Endometrial microvascular endothelial cells (primary cell): ENCODE measurements around the gene EXOSC5. TPM values are rescaled to one million over a fixed set of nuclear protein-coding genes. Genes with fewer than 3 reads are reported as not detected.

Experiments
- in situ Hi-C: cut with HindIII; loops from 2 replicates; pipeline ENCODE4 v1.10.0; 2017; ENCODE audit warnings: low sequenced_read_pairs, low pct_unique_long_range_greater_than_20kb; ENCODE audit errors: inconsistent ontology term
- total RNA-seq: library from RNA; depleted of rRNA; stranded (reverse); fragments of >200 nt; gene quantifications from one replicate; pipeline ENCODE4 v1.2.3, GENCODE V29; 2015; ENCODE audit errors: inconsistent ontology term

EXOSC5 gene
- total RNA-seq, 1 donor from 2014 or later: 46.1 TPM

DNA sequence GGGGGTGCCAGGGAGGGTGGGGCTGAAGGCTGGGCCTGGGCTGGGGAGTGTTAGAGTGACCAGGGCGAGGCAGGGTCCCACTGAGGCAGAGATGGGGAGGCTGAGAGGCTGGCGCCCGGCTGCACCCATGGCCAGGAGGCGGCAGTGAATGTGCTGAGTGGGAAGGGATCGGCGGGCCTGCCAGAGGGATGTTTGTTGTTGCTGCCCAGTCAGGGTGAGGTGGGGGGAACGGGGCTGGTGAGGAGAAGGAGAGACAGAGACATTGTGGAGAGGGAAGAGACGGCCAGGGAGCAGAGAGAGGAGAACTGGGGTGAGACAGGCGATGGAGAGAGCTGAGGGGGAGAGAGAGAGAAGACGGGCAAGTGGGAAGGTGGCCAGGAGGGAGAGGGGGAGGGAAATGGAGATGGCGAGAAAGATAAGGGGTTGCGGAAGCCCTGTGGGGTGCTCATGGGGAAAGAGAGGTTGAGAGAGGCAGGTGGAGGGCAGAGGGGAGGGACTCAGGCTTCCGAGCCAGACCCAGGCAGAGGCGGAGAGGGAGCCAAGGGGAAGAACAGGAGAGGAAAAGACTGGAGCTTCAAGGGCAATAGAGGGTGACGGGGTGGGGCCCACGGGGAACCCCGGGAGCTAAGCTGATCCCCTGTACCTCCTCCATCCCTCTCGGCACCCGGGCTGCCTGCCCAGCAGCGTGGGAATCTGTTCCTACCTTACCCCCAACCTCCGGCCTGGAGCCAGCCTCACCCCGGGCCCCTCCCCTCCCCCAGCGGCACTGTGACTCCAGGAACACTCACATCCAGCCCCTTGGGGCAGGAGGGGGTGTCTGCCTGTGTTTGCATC, 30.7 kb upstream of the EXOSC5 start:
- in situ Hi-C loops: no loop called here

DNA sequence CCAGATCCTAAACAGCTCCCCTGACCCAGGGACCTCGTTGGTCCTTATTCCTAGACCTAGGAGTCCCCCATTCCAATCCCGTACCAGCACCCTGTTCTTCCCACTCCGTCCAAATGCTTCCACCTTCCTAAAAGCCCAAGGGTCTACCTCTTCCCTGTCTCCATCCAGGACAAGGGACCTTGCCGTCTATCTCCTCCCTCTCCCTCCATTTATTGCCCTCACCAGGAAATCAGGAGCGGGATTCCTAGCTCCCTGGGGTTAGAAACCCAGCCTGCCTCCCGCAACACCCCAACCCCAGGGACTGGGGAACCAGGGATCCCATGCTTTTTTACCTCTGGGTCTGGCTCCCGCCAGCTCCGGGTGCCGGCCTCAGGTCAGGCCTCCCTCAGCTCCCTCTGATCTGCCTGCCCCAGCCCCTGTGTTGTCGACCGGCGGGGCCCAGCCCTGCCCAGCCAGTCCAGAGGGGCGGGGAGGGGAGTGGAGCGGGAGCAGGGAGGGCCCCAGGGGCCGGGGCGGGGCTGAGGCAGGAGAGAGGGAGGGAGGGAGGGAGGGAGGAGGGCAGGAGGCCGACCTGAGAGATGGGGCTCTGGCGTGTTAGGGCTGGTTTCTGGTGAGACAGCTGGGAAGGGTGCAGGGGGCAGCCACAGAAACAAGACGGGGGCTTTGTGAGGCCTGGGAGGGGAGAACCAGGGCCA, 29.9 kb upstream of the EXOSC5 start, which contains the start of gene B3GNT8:
B3GNT8 (minus strand) TSS at position 423 of the 695 bp plus-strand sequence. CDS start 596 bp downstream, outside the sequence.
- in situ Hi-C loops: no loop called here

DNA sequence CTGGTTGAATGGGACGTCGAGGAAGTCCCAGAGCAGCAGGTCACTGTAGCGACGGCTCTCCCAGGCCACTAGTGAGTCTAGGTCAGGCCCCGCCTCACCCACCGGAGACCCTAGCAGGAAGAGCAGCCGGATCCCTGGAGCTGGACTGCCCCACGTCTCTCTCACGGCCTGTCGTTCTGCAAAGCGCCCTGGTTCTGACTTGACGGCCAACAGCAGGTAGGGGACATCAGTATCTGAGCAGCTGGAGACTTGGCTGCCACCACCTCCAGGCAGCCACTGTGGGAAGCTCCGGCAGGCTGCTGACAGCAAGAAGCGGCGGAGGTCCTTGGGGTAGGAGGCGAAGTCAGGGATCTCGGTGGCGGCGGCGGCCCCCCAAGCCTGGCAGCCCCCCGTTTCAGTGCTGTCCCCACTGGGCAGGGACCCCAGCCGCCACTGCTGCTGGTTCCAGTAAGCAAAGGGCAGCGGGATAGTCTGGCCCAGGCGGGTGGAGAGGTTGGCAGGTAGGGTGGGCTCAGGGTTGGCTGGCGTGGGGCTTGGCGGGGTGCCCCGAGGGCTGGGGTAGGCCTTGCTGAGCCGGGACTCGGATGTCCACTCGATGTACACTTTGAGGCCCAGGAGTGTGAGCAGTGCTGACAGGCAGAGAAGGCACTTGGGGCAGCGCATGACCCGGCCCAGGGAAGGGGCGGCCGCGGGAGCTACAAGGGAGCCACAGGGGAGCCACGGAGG, 29.1 kb upstream of the EXOSC5 start:
- in situ Hi-C loops: no loop called here

DNA sequence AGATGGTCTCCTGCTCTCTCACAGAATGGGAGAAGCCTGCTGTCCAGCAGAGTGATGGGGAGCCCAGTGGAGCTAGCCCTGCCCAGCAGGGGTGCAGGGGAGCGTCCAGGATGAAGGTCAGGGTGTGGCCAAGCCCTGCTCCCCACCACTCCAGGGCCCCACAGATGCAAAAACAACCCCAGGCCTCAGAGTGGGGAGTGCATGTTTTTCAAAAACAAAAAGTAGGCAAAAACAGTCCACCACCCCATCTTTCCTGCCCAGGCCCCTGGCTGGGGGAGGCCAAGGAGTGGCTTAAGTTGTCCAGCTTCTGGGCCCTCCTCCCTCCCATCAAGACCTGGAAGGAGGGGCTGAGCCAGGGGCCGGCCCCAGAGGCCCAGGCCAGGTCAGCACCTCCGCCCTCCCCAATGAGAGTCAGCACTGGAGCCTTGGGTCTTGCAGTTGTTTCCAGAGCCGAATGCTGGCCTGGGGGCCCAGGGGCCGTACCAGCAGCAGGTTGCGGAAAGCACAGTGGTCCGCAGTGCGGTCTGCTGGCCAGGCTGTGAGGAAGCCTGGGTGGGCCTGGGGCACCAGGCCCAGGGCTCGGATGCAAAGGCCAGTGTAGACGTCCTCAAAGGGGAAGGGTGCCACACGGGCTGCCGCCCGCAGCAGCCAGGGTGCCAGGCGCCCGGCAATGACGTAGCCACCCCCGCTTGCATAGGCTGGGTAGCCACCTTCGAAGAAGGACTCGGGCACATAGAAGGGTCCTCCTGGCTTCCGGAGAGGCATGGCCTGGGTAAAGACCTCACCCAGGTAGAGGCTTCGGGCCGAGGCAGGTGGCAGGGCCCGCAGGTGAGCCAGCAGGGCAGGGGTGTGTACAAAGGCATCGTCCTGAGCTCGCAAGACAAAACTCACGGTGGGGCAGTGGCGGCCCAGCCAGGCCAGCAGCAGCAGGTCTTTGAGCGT, 28.3 kb upstream of the EXOSC5 start:
- in situ Hi-C loops: no loop called here

DNA sequence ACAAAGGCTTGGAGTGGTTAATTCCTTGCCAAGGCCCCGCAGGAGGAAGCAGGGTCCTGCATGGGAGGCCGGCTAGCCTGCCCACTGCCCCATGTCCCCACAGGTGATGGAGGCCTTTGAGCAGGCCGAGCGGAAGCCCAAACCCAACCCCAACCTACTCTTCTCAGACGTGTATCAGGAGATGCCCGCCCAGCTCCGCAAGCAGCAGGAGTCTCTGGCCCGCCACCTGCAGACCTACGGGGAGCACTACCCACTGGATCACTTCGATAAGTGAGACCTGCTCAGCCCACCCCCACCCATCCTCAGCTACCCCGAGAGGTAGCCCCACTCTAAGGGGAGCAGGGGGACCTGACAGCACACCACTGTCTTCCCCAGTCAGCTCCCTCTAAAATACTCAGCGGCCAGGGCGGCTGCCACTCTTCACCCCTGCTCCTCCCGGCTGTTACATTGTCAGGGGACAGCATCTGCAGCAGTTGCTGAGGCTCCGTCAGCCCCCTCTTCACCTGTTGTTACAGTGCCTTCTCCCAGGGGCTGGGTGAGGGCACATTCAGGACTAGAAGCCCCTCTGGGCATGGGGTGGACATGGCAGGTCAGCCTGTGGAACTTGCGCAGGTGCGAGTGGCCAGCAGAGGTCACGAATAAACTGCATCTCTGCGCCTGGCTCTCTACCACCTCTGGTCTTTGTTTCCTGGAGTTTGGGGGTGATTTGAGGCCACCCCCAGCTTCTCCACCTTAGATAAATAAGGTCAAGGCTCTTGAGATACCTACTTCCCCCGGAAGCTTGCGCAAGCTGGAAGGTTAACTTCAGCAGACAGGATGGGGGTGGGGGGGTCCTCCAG, 27.4 kb upstream of the EXOSC5 start:
- in situ Hi-C loops: loop anchor here (25.0 kb wide), 1 partner anchor 138 kb away; no protein-coding TSS in a partner anchor

DNA sequence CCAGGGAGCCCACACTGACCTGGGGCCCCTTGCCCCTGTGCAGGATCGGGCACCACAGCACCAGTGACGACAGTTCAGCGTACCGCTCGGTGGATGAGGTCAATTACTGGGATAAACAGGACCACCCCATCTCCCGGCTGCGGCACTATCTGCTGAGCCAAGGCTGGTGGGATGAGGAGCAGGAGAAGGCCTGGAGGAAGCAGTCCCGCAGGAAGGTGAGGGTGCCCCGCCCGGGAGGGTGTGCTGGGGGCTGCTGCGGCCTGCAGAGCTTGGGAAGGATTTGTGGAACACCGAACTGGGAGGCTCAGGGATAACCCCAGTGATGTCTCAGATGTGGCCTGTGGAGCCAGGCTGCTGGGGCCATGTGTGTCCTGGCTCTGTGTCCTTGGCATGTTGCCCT, 25.8 kb upstream of the EXOSC5 start:
- in situ Hi-C loops: loop anchor here (25.0 kb wide), 1 partner anchor 139 kb away; no protein-coding TSS in a partner anchor

DNA sequence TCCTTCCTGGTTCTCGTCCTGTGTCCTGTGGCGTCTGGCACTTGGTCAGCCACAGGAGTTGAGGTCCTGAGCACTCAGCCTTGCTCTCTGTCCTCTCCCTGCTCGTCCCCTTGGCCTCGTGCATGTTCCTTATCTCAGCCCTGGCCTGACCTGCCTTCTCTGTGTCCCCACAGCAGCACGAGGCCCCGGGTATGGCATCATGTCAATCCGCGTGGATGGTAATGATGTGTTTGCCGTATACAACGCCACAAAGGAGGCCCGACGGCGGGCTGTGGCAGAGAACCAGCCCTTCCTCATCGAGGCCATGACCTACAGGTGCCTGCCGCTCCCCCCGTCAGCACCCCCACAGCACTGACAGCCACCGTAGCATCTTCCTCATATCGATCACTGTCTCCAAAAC, 25.3 kb upstream of the EXOSC5 start:
- in situ Hi-C loops: loop anchor here (25.0 kb wide), 1 partner anchor 140 kb away; no protein-coding TSS in a partner anchor

DNA sequence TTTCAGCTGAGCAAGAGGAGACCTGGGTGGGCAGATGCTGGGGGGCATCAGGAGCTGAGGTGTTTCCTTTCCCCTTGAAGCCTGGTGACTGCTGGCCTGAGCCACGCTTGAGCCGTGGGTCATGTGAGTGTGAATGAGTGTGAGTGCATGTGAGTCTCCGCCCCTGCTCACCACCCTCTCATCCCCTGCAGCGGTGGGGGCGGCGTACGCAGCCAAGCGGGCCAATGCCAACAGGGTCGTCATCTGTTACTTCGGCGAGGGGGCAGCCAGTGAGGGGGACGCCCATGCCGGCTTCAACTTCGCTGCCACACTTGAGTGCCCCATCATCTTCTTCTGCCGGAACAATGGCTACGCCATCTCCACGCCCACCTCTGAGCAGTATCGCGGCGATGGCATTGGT, 24.8 kb upstream of the EXOSC5 start:
- in situ Hi-C loops: loop anchor here (25.0 kb wide), 1 partner anchor 140 kb away; no protein-coding TSS in a partner anchor

DNA sequence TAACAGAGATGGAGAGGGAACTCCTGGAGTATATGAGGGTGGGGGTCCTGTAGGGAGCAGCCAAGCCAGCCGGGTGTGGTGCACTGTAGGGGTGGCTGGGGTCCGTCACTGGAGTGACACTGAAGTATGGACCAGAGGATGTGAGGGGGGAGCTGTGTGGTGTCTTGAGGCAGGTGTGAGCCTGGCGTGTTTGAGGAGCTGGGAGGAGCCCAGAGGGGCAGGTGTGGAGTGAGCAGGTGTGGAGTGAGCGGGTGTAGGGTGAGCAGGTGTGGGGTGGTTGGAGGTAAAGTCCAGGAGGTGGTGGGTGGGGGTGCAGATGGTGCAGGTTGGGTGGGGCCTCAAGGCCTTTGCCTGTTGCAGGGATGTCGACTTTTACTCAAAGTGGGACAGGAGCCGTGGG, 24.2 kb upstream of the EXOSC5 start:
- in situ Hi-C loops: loop anchor here (25.0 kb wide), 1 partner anchor 141 kb away; no protein-coding TSS in a partner anchor

DNA sequence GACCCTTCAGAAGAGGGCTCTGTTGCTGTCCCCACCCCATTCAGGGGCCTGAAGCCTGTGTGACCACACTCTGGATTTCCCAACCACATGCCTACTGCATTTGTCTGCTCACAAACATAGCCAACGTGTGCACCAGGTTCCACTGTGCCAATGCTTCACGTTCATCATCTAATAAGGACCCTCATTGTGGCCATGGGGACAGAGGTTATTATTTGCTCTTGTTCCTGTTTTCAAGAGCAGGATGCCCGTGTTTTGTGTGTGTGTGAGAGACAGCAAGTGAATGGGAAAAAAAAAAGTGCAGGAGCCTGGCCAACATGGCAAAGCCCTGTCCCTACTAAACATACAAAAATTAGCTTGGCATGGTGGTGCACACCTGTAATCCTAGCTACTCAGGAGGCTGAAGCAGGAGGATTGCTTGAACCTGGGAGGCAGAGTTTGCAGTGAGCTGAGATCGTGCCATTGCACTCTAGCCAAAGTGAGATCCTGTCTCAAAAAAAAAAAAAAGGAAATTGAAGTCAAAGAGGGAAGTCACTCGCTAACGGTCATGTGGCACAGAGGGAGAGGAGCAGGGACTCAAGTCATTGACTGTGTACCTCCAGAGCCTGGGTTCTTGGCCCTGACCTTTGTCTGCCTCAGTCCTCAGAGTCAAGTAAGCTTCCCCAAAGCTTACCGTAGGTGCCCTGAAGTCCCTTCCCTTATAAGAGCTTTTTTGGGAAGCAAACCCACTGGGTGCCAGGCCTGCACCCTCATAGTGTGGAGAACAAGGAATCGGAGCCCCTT, 23.1 kb upstream of the EXOSC5 start:
- in situ Hi-C loops: loop anchor here (25.0 kb wide), 1 partner anchor 142 kb away; no protein-coding TSS in a partner anchor

DNA sequence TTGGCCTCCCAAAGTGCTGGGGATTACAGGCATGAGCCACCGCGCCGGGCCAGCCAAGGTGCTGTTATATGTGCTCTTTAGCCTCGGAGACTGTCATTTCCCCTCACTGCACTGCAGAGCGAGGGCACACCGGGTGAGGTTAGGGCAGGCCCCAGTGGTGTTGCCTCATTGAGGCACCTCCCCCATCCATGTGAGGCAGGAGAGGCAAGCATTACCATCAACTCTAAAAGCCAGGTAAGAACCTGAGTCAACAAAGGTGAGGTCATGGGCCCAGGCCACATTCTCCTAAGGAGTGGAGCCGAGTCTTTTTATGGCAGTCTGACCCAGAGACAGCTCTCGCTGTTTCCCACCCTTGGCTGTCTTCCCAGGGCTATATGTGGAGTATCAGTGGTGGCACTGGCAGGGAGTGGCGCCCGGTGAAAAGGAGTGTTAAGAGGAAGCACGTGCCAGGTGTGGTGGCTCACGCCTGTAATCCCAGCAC, 19.1 kb upstream of the EXOSC5 start:
- in situ Hi-C loops: loop anchor here (25.0 kb wide), 1 partner anchor 146 kb away; no protein-coding TSS in a partner anchor

DNA sequence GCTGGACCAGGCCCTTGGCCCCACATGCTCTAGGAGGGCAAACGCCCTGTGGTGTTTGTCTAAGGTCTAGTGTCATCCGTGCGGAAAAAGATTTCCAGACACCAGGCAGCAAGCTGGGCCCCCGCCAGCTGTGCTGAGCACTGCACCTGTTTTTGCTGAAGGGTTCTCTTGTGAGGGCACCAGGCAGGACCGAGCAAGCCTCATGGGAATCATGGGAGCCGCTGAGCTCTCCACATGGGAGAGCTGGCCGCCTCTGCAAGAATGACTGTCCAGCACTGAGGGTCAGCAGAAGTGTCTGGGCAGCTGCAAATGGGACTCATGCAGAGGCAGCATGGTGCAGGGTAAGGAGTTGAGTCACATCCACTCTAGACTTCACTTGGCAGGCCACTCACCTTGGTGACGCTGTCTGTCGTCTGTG, 18.0 kb upstream of the EXOSC5 start:
- in situ Hi-C loops: loop anchor here (25.0 kb wide), 1 partner anchor 147 kb away; no protein-coding TSS in a partner anchor

DNA sequence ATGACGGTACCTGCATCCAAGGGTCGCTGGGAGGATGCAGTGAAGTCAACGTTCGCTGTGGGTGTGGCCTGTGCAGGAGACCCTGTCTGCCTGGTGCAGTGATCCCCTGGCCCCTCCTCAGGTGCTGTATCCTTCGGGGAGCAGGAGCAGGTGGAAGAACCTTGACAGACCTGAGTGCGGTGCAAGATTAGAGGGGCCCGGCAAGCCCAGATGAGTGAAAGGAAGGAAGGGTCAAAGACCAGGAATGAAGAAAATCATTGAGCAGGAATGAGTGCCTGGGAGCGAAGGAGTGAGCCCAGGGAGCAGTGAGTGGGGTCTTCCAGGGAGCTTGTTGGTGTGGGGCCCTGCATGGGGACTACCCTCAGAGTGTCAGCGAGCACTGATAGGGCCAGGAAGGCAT, 17.3 kb upstream of the EXOSC5 start:
- in situ Hi-C loops: loop anchor here (25.0 kb wide), 1 partner anchor 148 kb away; no protein-coding TSS in a partner anchor

DNA sequence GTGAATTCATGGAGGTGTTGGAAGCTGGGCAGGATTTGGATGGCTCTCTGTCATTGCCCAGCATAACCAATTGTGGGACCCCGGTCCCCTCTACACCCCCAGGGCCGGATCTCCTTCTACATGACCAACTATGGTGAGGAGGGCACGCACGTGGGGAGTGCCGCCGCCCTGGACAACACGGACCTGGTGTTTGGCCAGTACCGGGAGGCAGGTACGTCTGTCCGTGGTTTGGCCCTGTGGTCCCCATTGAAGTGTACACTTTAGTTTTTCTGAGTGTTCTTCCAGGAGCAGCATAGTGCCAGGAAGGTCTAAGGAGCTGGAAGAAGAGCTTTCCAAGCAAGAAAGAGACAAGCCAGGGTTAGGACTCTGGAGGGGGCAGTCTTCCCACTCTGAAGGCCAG, 16.8 kb upstream of the EXOSC5 start:
- in situ Hi-C loops: loop anchor here (25.0 kb wide), 1 partner anchor 148 kb away; no protein-coding TSS in a partner anchor

DNA sequence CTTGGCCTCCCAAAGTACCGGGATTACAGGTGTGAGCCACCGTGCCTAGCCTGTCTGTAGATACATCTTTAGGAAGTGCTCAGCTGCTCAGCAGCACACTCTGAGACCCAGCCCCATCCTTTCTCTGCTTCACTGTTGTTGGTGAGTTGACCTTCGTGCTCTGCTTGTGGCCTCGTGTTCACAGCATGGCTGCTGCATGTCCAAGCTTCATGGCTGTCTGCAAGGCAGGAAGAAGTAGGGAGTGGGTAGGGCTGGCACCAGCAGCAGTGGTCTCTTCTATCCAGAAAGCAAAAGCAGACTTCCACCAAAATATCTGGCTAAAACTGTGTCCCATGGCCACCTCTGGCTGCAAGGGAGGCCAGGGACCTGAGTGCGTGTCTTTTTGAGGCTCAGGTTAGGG, 15.8 kb upstream of the EXOSC5 start:
- in situ Hi-C loops: loop anchor here (25.0 kb wide), 1 partner anchor 149 kb away; no protein-coding TSS in a partner anchor

DNA sequence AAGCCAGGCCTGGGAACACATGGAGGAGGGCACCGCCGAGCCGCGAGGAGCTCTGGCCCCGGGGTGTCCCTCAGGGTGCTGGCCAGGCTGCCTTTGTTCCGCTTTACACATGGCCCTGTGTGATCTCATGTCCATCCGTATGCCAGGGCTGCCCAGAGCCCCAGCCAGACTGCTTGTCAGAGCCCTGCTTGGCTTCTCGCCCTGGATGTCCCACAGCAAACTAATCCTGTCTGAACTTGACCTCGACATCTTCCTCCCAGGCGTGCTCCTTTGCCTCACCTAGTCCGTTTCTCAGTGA, 14.8 kb upstream of the EXOSC5 start:
- in situ Hi-C loops: loop anchor here (25.0 kb wide), 1 partner anchor 150 kb away; no protein-coding TSS in a partner anchor
